ENCODE results near the gene USP30.

Gene USP30

DNA sequence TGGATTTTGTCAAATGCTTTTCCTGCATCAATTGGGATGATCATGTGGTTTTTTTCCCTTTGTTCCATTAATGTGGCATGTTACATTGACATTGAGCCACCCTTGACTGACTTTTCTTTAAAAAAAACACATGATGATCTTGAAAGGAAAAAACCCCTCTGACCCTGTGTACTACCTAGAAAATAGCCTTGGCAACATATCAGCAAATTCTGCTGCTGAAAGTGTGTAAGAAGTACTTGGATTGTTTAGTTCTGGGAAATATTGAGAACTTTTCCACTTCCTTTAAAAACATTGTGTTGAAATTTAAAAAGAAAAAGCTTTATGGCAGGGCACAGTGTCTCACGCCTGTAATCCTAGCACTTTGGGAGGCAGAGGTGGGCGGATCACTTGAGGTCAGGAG is 84.7 kb downstream of the USP30 start:
- DNase-seq (ENCODE audit: low spot score) = no peak
- TF ChIP-seq, protein P1, sequence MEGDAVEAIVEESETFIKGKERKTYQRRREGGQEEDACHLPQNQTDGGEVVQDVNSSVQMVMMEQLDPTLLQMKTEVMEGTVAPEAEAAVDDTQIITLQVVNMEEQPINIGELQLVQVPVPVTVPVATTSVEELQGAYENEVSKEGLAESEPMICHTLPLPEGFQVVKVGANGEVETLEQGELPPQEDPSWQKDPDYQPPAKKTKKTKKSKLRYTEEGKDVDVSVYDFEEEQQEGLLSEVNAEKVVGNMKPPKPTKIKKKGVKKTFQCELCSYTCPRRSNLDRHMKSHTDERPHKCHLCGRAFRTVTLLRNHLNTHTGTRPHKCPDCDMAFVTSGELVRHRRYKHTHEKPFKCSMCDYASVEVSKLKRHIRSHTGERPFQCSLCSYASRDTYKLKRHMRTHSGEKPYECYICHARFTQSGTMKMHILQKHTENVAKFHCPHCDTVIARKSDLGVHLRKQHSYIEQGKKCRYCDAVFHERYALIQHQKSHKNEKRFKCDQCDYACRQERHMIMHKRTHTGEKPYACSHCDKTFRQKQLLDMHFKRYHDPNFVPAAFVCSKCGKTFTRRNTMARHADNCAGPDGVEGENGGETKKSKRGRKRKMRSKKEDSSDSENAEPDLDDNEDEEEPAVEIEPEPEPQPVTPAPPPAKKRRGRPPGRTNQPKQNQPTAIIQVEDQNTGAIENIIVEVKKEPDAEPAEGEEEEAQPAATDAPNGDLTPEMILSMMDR (conservative IDR thresholded peaks at IDR 0.05; ENCODE audit: low read depth) = no peak
- POLR2A ChIA-PET (ENCODE audit: low non-redundant PET) = no interaction called here
- H3K27ac ChIP-seq = no peak overlapping the region
- CTCF ChIA-PET = no interaction called here

All from RWPE1 (cell line).